ENCODE results near the gene CELF2. TPM values are rescaled to one million over a fixed set of nuclear protein-coding genes. Genes with fewer than 3 reads are reported as not detected.

CELF2 gene
- total RNA-seq, 3 donors from 2014 or later = 40.0 to 178 (median 45.6) TPM

DNA sequence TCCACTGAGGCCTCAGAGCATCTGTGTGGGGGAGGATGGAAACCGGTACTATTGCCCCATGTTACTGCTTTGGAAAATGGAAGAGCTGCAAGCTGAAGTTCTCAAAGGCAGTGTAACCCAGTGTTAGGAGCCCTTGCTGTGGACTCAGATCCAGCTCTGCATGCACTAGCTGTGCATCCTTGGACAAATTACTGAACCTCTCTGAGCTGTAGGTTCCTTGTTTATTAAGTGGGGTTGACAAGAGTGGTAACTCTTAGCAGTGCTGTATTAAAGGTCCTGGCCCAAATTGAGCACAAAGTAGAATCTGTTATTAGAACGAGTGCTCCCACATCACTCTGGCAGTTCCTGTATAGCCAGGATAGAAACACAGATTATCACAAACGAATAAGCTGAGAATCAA lies 359.6 kb downstream of the CELF2 start:
- intact Hi-C loops (cut with DNase I; ENCODE audit: low total_unique reads) = no loop called here
- Histone ChIP-seq H3K27ac (no peak overlapping the region), H3K36me3 (no peaks in the 10 kb centered on the region), H3K4me3 (no peak overlapping the region), H3K9me3 (no peaks in the 10 kb centered on the region), H3K27me3 (no peaks in the 10 kb centered on the region), H3K4me1 (no peaks in the 10 kb centered on the region)
- TF ChIP-seq POLR2A (IDR thresholded peaks at IDR 0.05) (no peak), POLR2AphosphoS5 (IDR thresholded peaks at IDR 0.05) (no peak)
- TF ChIP-seq, protein P1, sequence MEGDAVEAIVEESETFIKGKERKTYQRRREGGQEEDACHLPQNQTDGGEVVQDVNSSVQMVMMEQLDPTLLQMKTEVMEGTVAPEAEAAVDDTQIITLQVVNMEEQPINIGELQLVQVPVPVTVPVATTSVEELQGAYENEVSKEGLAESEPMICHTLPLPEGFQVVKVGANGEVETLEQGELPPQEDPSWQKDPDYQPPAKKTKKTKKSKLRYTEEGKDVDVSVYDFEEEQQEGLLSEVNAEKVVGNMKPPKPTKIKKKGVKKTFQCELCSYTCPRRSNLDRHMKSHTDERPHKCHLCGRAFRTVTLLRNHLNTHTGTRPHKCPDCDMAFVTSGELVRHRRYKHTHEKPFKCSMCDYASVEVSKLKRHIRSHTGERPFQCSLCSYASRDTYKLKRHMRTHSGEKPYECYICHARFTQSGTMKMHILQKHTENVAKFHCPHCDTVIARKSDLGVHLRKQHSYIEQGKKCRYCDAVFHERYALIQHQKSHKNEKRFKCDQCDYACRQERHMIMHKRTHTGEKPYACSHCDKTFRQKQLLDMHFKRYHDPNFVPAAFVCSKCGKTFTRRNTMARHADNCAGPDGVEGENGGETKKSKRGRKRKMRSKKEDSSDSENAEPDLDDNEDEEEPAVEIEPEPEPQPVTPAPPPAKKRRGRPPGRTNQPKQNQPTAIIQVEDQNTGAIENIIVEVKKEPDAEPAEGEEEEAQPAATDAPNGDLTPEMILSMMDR (IDR thresholded peaks at IDR 0.05) = no peak
- DNase-seq (ENCODE audit: low spot score in 2 of 2) = no peak

DNA sequence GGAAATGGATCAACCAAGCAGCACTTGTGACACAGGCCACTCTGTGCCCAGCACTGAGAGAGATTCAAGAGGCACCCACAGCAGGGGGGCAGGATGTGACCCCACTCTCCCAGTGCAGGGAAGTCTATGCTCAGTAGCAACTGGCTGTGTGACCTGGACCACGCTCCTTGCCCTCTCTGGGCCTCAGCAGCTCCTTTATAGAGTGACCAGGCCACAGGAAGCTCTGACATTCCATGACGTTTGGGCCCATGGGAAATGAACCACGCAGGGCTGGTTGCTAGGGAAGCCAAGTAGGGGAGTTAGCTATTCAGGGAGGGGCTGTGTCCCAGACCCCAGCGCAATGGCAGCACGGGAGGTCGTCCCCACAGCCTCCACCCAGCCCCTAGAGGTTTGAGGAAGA lies 361.2 kb downstream of the CELF2 start:
- Histone ChIP-seq H3K36me3 (no peaks in the 10 kb centered on the region), H3K4me3 (no peak overlapping the region), H3K27ac (no peak overlapping the region), H3K27me3 (no peaks in the 10 kb centered on the region), H3K4me1 (no peaks in the 10 kb centered on the region), H3K9me3 (no peaks in the 10 kb centered on the region)
- DNase-seq (ENCODE audit: low spot score in 2 of 2) = no peak
- intact Hi-C loops (cut with DNase I; ENCODE audit: low total_unique reads) = no loop called here
- TF ChIP-seq POLR2A (IDR thresholded peaks at IDR 0.05) = no peak
- no peak for TF ChIP-seq POLR2AphosphoS5 (IDR thresholded peaks at IDR 0.05)
- TF ChIP-seq, protein P1 (IDR thresholded peaks at IDR 0.05) = no peak

DNA sequence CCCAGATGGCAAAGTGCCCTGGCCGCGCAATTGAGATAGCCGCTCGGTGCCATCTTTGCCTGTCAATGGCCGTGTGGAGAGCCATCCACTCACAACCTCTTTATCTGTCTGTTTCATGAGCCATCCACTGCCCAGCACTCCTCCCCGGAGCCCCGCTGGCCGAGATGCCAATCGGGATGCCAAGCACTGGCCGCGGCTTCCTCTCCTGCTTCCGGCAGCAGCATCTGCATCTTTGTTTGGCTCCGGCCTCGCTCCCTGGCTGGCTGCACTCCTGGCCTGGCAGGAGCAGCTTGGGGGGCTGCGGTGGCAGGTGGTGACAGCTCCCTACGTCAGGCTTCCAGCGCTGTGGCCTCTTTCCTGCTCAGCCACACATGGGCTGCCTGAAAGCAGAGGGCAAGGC lies 362.1 kb downstream of the CELF2 start:
- TF ChIP-seq POLR2AphosphoS5 (IDR thresholded peaks at IDR 0.05) = no peak
- H3K27ac ChIP-seq = no peak overlapping the region
- intact Hi-C loops (cut with DNase I; ENCODE audit: low total_unique reads) = no loop called here
- H3K4me3 ChIP-seq = no peak overlapping the region
- H3K36me3 ChIP-seq = no peaks in the 10 kb centered on the region
- H3K27me3 ChIP-seq = no peaks in the 10 kb centered on the region
- H3K4me1 ChIP-seq = no peaks in the 10 kb centered on the region
- DNase-seq (ENCODE audit: low spot score in 2 of 2) = no peak
- H3K9me3 ChIP-seq = no peaks in the 10 kb centered on the region

DNA sequence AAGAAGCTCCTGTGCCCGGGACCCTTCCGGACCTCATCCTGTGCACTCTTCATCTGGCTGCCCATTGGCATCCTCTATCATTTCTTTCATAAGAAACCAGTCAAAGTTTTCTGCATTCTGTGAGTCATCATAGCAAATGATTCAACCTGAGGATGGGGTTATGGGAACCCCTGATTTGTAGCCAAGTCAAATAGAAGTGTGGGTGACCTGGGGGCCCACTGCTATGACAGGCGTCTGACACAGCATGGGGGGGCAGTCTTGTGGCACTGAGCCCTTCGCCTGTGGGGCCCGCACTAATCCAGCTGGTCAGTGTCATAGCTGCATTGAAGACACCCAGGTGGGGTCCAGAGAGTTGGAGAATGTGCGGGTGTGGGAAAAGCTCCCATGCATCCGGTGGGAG lies 363.4 kb downstream of the CELF2 start:
- Histone ChIP-seq H3K4me1 (no peaks in the 10 kb centered on the region), H3K27ac (no peak overlapping the region), H3K9me3 (no peaks in the 10 kb centered on the region), H3K4me3 (no peak overlapping the region), H3K36me3 (no peaks in the 10 kb centered on the region), H3K27me3 (no peaks in the 10 kb centered on the region)
- TF ChIP-seq, protein P1 (IDR thresholded peaks at IDR 0.05) = no peak
- TF ChIP-seq POLR2AphosphoS5 (IDR thresholded peaks at IDR 0.05) (no peak), POLR2A (IDR thresholded peaks at IDR 0.05) (no peak)
- intact Hi-C loops (cut with DNase I; ENCODE audit: low total_unique reads) = no loop called here
- DNase-seq (ENCODE audit: low spot score in 2 of 2) = no peak

DNA sequence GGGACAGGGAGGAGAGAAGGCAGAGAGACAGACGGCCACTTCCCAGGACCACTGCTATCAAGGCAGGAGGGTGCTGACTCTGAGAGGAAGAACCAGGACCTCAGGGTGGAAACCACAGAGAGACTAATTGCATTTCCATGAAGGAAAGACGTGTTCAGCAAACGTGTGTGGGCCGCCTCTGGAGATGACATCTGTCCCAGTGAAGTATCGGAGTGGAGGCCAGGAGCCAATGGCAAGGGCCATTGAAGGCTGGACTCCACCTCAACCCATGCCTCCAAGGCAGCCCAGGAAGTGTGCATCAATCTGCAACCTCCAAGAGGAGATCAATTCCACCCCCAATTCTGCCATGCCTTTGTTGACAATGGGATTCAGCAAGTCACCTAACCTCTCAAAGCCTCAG lies 363.8 kb downstream of the CELF2 start:
- no peak for TF ChIP-seq POLR2A (IDR thresholded peaks at IDR 0.05)
- no peak for TF ChIP-seq POLR2AphosphoS5 (IDR thresholded peaks at IDR 0.05)
- TF ChIP-seq, protein P1 (IDR thresholded peaks at IDR 0.05) = no peak
- Histone ChIP-seq H3K9me3 (no peaks in the 10 kb centered on the region), H3K36me3 (no peaks in the 10 kb centered on the region), H3K27me3 (no peaks in the 10 kb centered on the region), H3K4me1 (no peaks in the 10 kb centered on the region), H3K27ac (no peak overlapping the region), H3K4me3 (no peak overlapping the region)
- DNase-seq (ENCODE audit: low spot score in 2 of 2) = no peak
- intact Hi-C loops (cut with DNase I; ENCODE audit: low total_unique reads) = no loop called here

DNA sequence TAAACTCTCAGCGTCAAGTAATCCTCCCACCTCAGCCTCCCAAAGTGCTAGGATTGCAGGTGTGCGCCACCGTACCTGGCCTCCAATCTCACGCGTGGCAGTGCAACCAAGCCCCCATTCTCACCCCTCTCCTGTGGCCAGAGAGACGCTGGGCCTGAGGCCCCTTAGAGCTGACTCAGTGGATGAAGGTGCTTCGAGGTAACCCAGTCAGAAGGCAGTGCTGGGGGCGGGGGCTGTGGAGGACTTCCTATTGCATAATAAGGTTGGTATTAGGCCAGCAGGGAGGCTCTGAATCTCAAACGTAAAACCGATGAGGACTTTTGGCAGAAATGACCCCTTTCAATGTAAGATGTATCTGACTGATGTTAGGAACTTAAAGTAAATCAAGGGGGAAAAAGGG lies 364.5 kb downstream of the CELF2 start:
- H3K9me3 ChIP-seq = no peaks in the 10 kb centered on the region
- intact Hi-C loops (cut with DNase I; ENCODE audit: low total_unique reads) = no loop called here
- no peaks in the 10 kb centered on the region for H3K36me3 ChIP-seq
- no peaks in the 10 kb centered on the region for H3K4me1 ChIP-seq
- H3K27me3 ChIP-seq = no peaks in the 10 kb centered on the region
- no peak for DNase-seq (ENCODE audit: low spot score in 2 of 2)
- TF ChIP-seq POLR2A (IDR thresholded peaks at IDR 0.05) (no peak), POLR2AphosphoS5 (IDR thresholded peaks at IDR 0.05) (no peak)
- TF ChIP-seq, protein P1 (IDR thresholded peaks at IDR 0.05) = no peak
- no peak overlapping the region for H3K4me3 ChIP-seq
- H3K27ac ChIP-seq = no peak overlapping the region
